KMS-11 (cell line): ENCODE data around the gene LTO1.

Experiments used
- H2AFZ ChIP-seq: fragments of 200-600 bp; sonication (generic); 2 replicates; pipeline ENCODE4 v1.6.1; 2016; ENCODE audit warnings: antibody characterized with exemption, mixed run types, low read depth
- H3K27ac ChIP-seq: fragments of 200-600 bp; sonication (generic); 2 replicates; pipeline ENCODE4 v1.6.1; 2016; ENCODE audit warnings: mild to moderate bottlenecking, mixed run types
- H3K27me3 ChIP-seq: fragments of 200-600 bp; sonication (generic); 2 replicates; pipeline ENCODE4 v1.6.1; 2017; ENCODE audit warnings: mild to moderate bottlenecking, low read depth, mixed run types, moderate library complexity; ENCODE audit not compliant: insufficient read depth
- H3K36me3 ChIP-seq: fragments of 200-600 bp; sonication (generic); 2 replicates; pipeline ENCODE4 v1.6.1; 2017; ENCODE audit warnings: mild to moderate bottlenecking, mixed run types; ENCODE audit not compliant: insufficient read depth
- H3K4me1 ChIP-seq: fragments of 200-600 bp; sonication (generic); 2 replicates; pipeline ENCODE4 v1.6.1; 2016; ENCODE audit warnings: mild to moderate bottlenecking, low read depth, mixed run types; ENCODE audit not compliant: poor library complexity, severe bottlenecking
- H3K4me2 ChIP-seq: fragments of 200-600 bp; sonication (generic); 2 replicates; pipeline ENCODE4 v1.7.0; 2016; ENCODE audit warnings: mild to moderate bottlenecking, mixed run types
- H3K4me3 ChIP-seq: fragments of 200-600 bp; sonication (generic); IDR thresholded peaks from 2 replicates; pipeline ENCODE4 v1.6.1; 2017; ENCODE audit warnings: low read depth, low read length, mixed read lengths; ENCODE audit not compliant: insufficient read depth
- H3K79me2 ChIP-seq: fragments of 200-600 bp; sonication (generic); 2 replicates; pipeline ENCODE4 v1.6.1; 2016; ENCODE audit warnings: low read depth, mixed run types; ENCODE audit not compliant: insufficient read depth
- H3K9ac ChIP-seq: fragments of 200-600 bp; sonication (generic); 2 replicates; pipeline ENCODE4 v1.6.1; 2016; ENCODE audit warnings: mild to moderate bottlenecking, mixed run types
- H4K20me1 ChIP-seq: fragments of 200-600 bp; sonication (generic); 2 replicates; pipeline ENCODE4 v1.6.1; 2016; ENCODE audit warnings: mild to moderate bottlenecking, mixed run types; ENCODE audit not compliant: insufficient read depth
- CTCF ChIP-seq: fragments of 200-600 bp; sonication (generic); conservative IDR thresholded peaks from 2 replicates; pipeline ENCODE4 v1.6.1; 2017; ENCODE audit warnings: low read depth, mild to moderate bottlenecking, antibody characterized with exemption, low read length, moderate library complexity, mixed read lengths

Gene LTO1

GRCh38 chr11:69670158-69670845, 4.9 kb downstream of the LTO1 start:
- H3K4me2 ChIP-seq, result no peak overlapping the region
- no peak overlapping the region for H3K4me3 ChIP-seq
- no peak overlapping the region for H2AFZ ChIP-seq
- no peak overlapping the region for H3K27ac ChIP-seq
- H3K9ac ChIP-seq, result no peak overlapping the region
- H3K36me3 ChIP-seq, result no peaks in the 10 kb centered on the region
- TF ChIP-seq CTCF, result peak; percentile 88
- no peaks in the 10 kb centered on the region for H4K20me1 ChIP-seq
- H3K27me3 ChIP-seq, result no peaks in the 10 kb centered on the region
- peaks cover 12% of the 10 kb centered on the region for H3K4me1 ChIP-seq
- peaks cover 23% of the 10 kb centered on the region for H3K79me2 ChIP-seq

- no peak overlapping the region for H3K27ac ChIP-seq
- H3K4me1 ChIP-seq, result peaks cover 12% of the 10 kb centered on the region
- no peak overlapping the region for H3K4me2 ChIP-seq
Observed at GRCh38 chr11:69669486-69669885, 5.7 kb downstream of the LTO1 start.

GRCh38 chr11:69667619-69668604, 7.2 kb downstream of the LTO1 start:
- Histone ChIP-seq H3K9ac (no peak overlapping the region), H3K79me2 (0 out of 2 replicates have a peak, but pooled peaks cover 1% of the 10 kb centered on the region), H3K27ac (no peak overlapping the region), H3K36me3 (no peaks in the 10 kb centered on the region), H3K27me3 (no peaks in the 10 kb centered on the region), H2AFZ (no peak overlapping the region), H4K20me1 (no peaks in the 10 kb centered on the region), H3K4me3 (no peak overlapping the region), H3K4me1 (no peaks in the 10 kb centered on the region), H3K4me2 (no peak overlapping the region)
- no peak for TF ChIP-seq CTCF

More at GRCh38 chr11:69669486-69669885, 5.7 kb downstream of the LTO1 start:
- TF ChIP-seq CTCF, result no peak
- Histone ChIP-seq H4K20me1 (no peaks in the 10 kb centered on the region), H3K79me2 (peaks cover 17% of the 10 kb centered on the region), H3K27me3 (no peaks in the 10 kb centered on the region), H3K36me3 (no peaks in the 10 kb centered on the region), H2AFZ (no peak overlapping the region), H3K4me3 (no peak overlapping the region), H3K9ac (no peak overlapping the region)

- no peak for TF ChIP-seq CTCF
- H3K79me2 ChIP-seq, result no peaks in the 10 kb centered on the region
- H3K27ac ChIP-seq, result no peak overlapping the region
- no peaks in the 10 kb centered on the region for H3K4me1 ChIP-seq
- H3K4me2 ChIP-seq, result no peak overlapping the region
- no peak overlapping the region for H3K4me3 ChIP-seq
- H4K20me1 ChIP-seq, result no peaks in the 10 kb centered on the region
- no peaks in the 10 kb centered on the region for H3K27me3 ChIP-seq
- no peak overlapping the region for H3K9ac ChIP-seq
- no peak overlapping the region for H2AFZ ChIP-seq
- no peaks in the 10 kb centered on the region for H3K36me3 ChIP-seq
Observed at GRCh38 chr11:69666752-69667536, 8.2 kb downstream of the LTO1 start.
